IMR-90 (cell line): ENCODE data around the gene NT5C. TPM values are rescaled to one million over a fixed set of nuclear protein-coding genes. Genes with fewer than 3 reads are reported as not detected.

Source experiments
- FOS ChIP-seq: fragments of 150-350 bp; IDR thresholded peaks from 2 replicates; pipeline ENCODE4 v1.6.1; 2016; ENCODE audit warnings: low read depth, low read length
- MAFK ChIP-seq: IDR thresholded peaks from 2 replicates; pipeline ENCODE4 v1.6.1; 2012; ENCODE audit warnings: low read depth, low read length, improper control_type of control experiment
- polyA plus RNA-seq, 3 experiments: library from polyadenylated mRNA; depleted of rRNA; stranded (reverse); fragments of >200 nt; gene quantifications; 2 replicates each; pipeline ENCODE4 v1.2.3, GENCODE V29; 2012; ENCODE audit warnings: low replicate concordance in 1 of 3
- total RNA-seq: library from RNA; depleted of rRNA; stranded (reverse); fragments of >200 nt; gene quantifications from 2 replicates; pipeline ENCODE4 v1.2.3, GENCODE V29; 2012
- TF ChIP-seq, protein P1 (sequence below): fragments of 150-350 bp; IDR thresholded peaks from 2 replicates; pipeline ENCODE4 v1.6.1; 2017; ENCODE audit warnings: mild to moderate bottlenecking, antibody characterized with exemption, low read length, low read depth

The NT5C gene
- total and polyA plus RNA-seq, 2 of the 4 experiments (the other 2 are of a cell fraction): 24.0 to 44.6 TPM

- TF ChIP-seq, protein P1, sequence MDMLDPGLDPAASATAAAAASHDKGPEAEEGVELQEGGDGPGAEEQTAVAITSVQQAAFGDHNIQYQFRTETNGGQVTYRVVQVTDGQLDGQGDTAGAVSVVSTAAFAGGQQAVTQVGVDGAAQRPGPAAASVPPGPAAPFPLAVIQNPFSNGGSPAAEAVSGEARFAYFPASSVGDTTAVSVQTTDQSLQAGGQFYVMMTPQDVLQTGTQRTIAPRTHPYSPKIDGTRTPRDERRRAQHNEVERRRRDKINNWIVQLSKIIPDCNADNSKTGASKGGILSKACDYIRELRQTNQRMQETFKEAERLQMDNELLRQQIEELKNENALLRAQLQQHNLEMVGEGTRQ: no peak
- no peak for TF ChIP-seq FOS
- no peak for TF ChIP-seq MAFK
Observed at GRCh38 chr17:75114552-75115314, 16.8 kb downstream of the NT5C start (continued).
